Progenitor cell of endocrine pancreas (in vitro differentiated cells): ENCODE data around the gene LCOR. TPM values are rescaled to one million over a fixed set of nuclear protein-coding genes. Genes with fewer than 3 reads are reported as not detected.
A peak's percentile ranks its signal among the peaks of the same experiment; 100 is the strongest.

Experiments
- DNase-seq: peaks from one replicate; pipeline ENCODE4 v3.0.0; 2021; ENCODE audit warnings: low spot score; ENCODE audit not compliant: unreplicated experiment
- H3K27ac Mint-ChIP-seq: 2 replicates; pipeline ENCODE4 v1.8.0; 2021; ENCODE audit warnings: mild to moderate bottlenecking, moderate library complexity, mixed read lengths
- H3K27me3 Mint-ChIP-seq: 2 replicates; pipeline ENCODE4 v1.8.0; 2021; ENCODE audit warnings: mixed read lengths
- H3K36me3 Mint-ChIP-seq: 2 replicates; pipeline ENCODE4 v1.8.0; 2022; ENCODE audit warnings: mixed read lengths; ENCODE audit not compliant: insufficient read depth
- H3K4me1 Mint-ChIP-seq: 2 replicates; pipeline ENCODE4 v1.8.0; 2021; ENCODE audit warnings: low read depth, mixed read lengths
- H3K4me3 Mint-ChIP-seq: 2 replicates; pipeline ENCODE4 v1.8.0; 2021; ENCODE audit warnings: low read depth, mild to moderate bottlenecking, moderate library complexity, mixed read lengths
- H3K9me3 Mint-ChIP-seq: 2 replicates; pipeline ENCODE4 v1.8.0; 2021; ENCODE audit warnings: low read depth, mixed read lengths
- CTCF ChIP-seq: fragments of 200-600 bp; sonication (generic); IDR thresholded peaks from one replicate; pipeline ENCODE4 v1.5.0; 2021; ENCODE audit warnings: antibody characterized with exemption, mild to moderate bottlenecking; ENCODE audit not compliant: unreplicated experiment
- total RNA-seq: library from RNA; stranded (reverse); gene quantifications from 2 replicates; pipeline ENCODE4 v1.2.1, GENCODE V29; 2021

LCOR gene
- total RNA-seq, 1 donor from 2014 or later: 88.6 TPM

- Mint-ChIP-seq H3K36me3 (peaks cover 8% of the 10 kb centered on the region), H3K27me3 (no peaks in the 10 kb centered on the region), H3K4me3 (no peak overlapping the region), H3K27ac (no peak overlapping the region), H3K4me1 (no peaks in the 10 kb centered on the region), H3K9me3 (peaks cover 13% of the 10 kb centered on the region)
- TF ChIP-seq CTCF: no peak
- no peak for DNase-seq
Observed at GRCh38 chr10:97003151-97003803, 171.2 kb downstream of the LCOR start.

- Mint-ChIP-seq H3K27ac (no peak overlapping the region), H3K36me3 (peaks cover 8% of the 10 kb centered on the region), H3K4me3 (no peak overlapping the region), H3K27me3 (no peaks in the 10 kb centered on the region), H3K9me3 (peaks cover 13% of the 10 kb centered on the region), H3K4me1 (no peaks in the 10 kb centered on the region)
- no peak for TF ChIP-seq CTCF
- no peak for DNase-seq
Observed at GRCh38 chr10:97003804-97004201, 171.7 kb downstream of the LCOR start.

- H3K27me3 Mint-ChIP-seq: no peaks in the 10 kb centered on the region
- no peak overlapping the region for H3K27ac Mint-ChIP-seq
- no peak for TF ChIP-seq CTCF
- no peaks in the 10 kb centered on the region for H3K4me1 Mint-ChIP-seq
- peaks cover 13% of the 10 kb centered on the region for H3K9me3 Mint-ChIP-seq
- no peak for DNase-seq
- H3K4me3 Mint-ChIP-seq: no peak overlapping the region
- H3K36me3 Mint-ChIP-seq: peaks cover 8% of the 10 kb centered on the region
Observed at GRCh38 chr10:97004591-97004990, 172.5 kb downstream of the LCOR start.

- Mint-ChIP-seq H3K4me1 (no peaks in the 10 kb centered on the region), H3K9me3 (peaks cover 13% of the 10 kb centered on the region), H3K27ac (peak overlapping the region; percentile 15), H3K36me3 (peaks cover 13% of the 10 kb centered on the region), H3K4me3 (no peak overlapping the region), H3K27me3 (no peaks in the 10 kb centered on the region)
- TF ChIP-seq CTCF: no peak
- no peak for DNase-seq
Observed at GRCh38 chr10:97005349-97005748, 173.3 kb downstream of the LCOR start.

GRCh38 chr10:97006364-97006763 is 174.3 kb downstream of the LCOR start:
- peaks cover 13% of the 10 kb centered on the region for H3K9me3 Mint-ChIP-seq
- H3K27me3 Mint-ChIP-seq: no peaks in the 10 kb centered on the region
- no peaks in the 10 kb centered on the region for H3K4me1 Mint-ChIP-seq
- no peak for DNase-seq
- H3K27ac Mint-ChIP-seq: no peak overlapping the region
- H3K4me3 Mint-ChIP-seq: no peak overlapping the region
- peaks cover 14% of the 10 kb centered on the region for H3K36me3 Mint-ChIP-seq
- no peak for TF ChIP-seq CTCF
